ENCODE data around the gene WDR70. TPM values are rescaled to one million over a fixed set of nuclear protein-coding genes. Genes with fewer than 3 reads are reported as not detected.

The WDR70 gene
- polyA plus RNA-seq, 12 donors = 19.9 to 41.3 (median 33.6) TPM; not detected in 1

- DNase-seq = no peak
These were observed 343.4 kb downstream of the WDR70 start for GRCh38 chr5:37722236-37723161.

- no peak for DNase-seq
These were observed 344.2 kb downstream of the WDR70 start for GRCh38 chr5:37723162-37723961.

GRCh38 chr5:37724395-37725125, 345.4 kb downstream of the WDR70 start:
- DNase-seq = no peak

- DNase-seq = no peak
These were observed 346.1 kb downstream of the WDR70 start for GRCh38 chr5:37725185-37725584.

GRCh38 chr5:37727238-37727637, 348.1 kb downstream of the WDR70 start:
- no peak for DNase-seq

GRCh38 chr5:37730896-37731455, 351.9 kb downstream of the WDR70 start:
- DNase-seq = no peak

- no peak for DNase-seq
These were observed 355.0 kb downstream of the WDR70 start for GRCh38 chr5:37734114-37734513.

- DNase-seq = no peak
These were observed 356.7 kb downstream of the WDR70 start for GRCh38 chr5:37735649-37736347.

GRCh38 chr5:37736397-37736796, 357.3 kb downstream of the WDR70 start:
- no peak for DNase-seq

- no peak for DNase-seq
These were observed 358.4 kb downstream of the WDR70 start for GRCh38 chr5:37737326-37738056.

- DNase-seq = no peak
These were observed 359.1 kb downstream of the WDR70 start for GRCh38 chr5:37738057-37738691.

GRCh38 chr5:37738865-37739488, 359.9 kb downstream of the WDR70 start:
- DNase-seq = no peak

GRCh38 chr5:37739817-37740261, 360.7 kb downstream of the WDR70 start:
- DNase-seq = no peak

GRCh38 chr5:37740331-37741066, 361.4 kb downstream of the WDR70 start:
- DNase-seq = no peak

GRCh38 chr5:37742111-37742510, 363.0 kb downstream of the WDR70 start:
- no peak for DNase-seq

- no peak for DNase-seq
These were observed 372.1 kb downstream of the WDR70 start for GRCh38 chr5:37751227-37751626.

GRCh38 chr5:37754976-37755375, 375.9 kb downstream of the WDR70 start:
- no peak for DNase-seq

- no peak for DNase-seq
These were observed 376.5 kb downstream of the WDR70 start for GRCh38 chr5:37755581-37755980.

GRCh38 chr5:37756248-37756647, 377.1 kb downstream of the WDR70 start:
- no peak for DNase-seq

Data from muscle of arm (tissue), 12 donors.